ENCODE data around the gene LCN1.

- no peak for TF ChIP-seq POLR2A (IDR thresholded peaks at IDR 0.05; ENCODE audit: low read length)
- no peak for TF ChIP-seq GATA1 (IDR thresholded peaks at IDR 0.05; ENCODE audit: low read depth, low read length)
Observed at GRCh38 chr9:135570456-135570855, 49.2 kb downstream of the LCN1 start.

Data from erythroblast (primary cell).